NCI-H1930 (cell line): Measurements from ENCODE around the gene GET3.
"Not testable (repeated sequence)": the region's sequence is repeated elsewhere in the genome, so short reads cannot be mapped to it uniquely, and the experiment has no call there.

ENCODE experiments used
- DNase-seq, 2 experiments: peaks; one replicate each; lab custom pipeline; 2025; lab: John Stamatoyannopoulos, UW

The GET3 gene

GRCh38 chr19:12736995-12737834, at the start of gene GET3:
Gene GET3, plus strand, starts transcription at chr19:12737497. Its CDS starts 9 bp downstream, at chr19:12737506.
- peak; percentile 91 to 96 for DNase-seq

GRCh38 chr19:12689012-12689411, 48.3 kb upstream of the GET3 start:
- no peak for DNase-seq

GRCh38 chr19:12689581-12690216, 47.6 kb upstream of the GET3 start:
- DNase-seq = no peak

GRCh38 chr19:12692960-12693359, 44.3 kb upstream of the GET3 start:
- DNase-seq = no peak

GRCh38 chr19:12694641-12695040, 42.7 kb upstream of the GET3 start:
- no peak for DNase-seq

GRCh38 chr19:12695096-12695495, 42.2 kb upstream of the GET3 start:
- no peak for DNase-seq

GRCh38 chr19:12695514-12695913, 41.8 kb upstream of the GET3 start:
- DNase-seq = no peak

GRCh38 chr19:12695997-12696365, 41.3 kb upstream of the GET3 start:
- no peak for DNase-seq

- DNase-seq = peak; percentile 82 to 91
Measured at GRCh38 chr19:12696366-12697335, 40.6 kb upstream of the GET3 start, which contains the start of gene FBXW9. Gene FBXW9, minus strand, starts transcription at chr19:12696631. Its CDS starts 50 bp downstream, at chr19:12696581.

- not testable (repeated sequence) for DNase-seq
Measured at GRCh38 chr19:12697425-12697824, 39.9 kb upstream of the GET3 start.

GRCh38 chr19:12698138-12698537, 39.2 kb upstream of the GET3 start:
- no peak for DNase-seq

- DNase-seq = no peak
Measured at GRCh38 chr19:12701596-12702282, 35.6 kb upstream of the GET3 start.

GRCh38 chr19:12703046-12703445, 34.3 kb upstream of the GET3 start:
- peak in 1 of 2 experiments; percentile 52 for DNase-seq

- no peak for DNase-seq
Measured at GRCh38 chr19:12705169-12705568, 32.1 kb upstream of the GET3 start.

- no peak for DNase-seq
Measured at GRCh38 chr19:12705654-12706331, 31.5 kb upstream of the GET3 start.

- DNase-seq = no peak
Measured at GRCh38 chr19:12706332-12706718, 31.0 kb upstream of the GET3 start.

- no peak for DNase-seq
Measured at GRCh38 chr19:12708641-12709040, 28.7 kb upstream of the GET3 start.

- DNase-seq = no peak
Measured at GRCh38 chr19:12711187-12711586, 26.1 kb upstream of the GET3 start.

GRCh38 chr19:12712077-12712476, 25.2 kb upstream of the GET3 start:
- DNase-seq = not testable (repeated sequence)

GRCh38 chr19:12713304-12713703, 24.0 kb upstream of the GET3 start:
- DNase-seq = not testable (repeated sequence)

GRCh38 chr19:12715102-12715501, 22.2 kb upstream of the GET3 start:
- DNase-seq = no peak
